Stimulated activated CD4-positive, alpha-beta T cell treated with anti-CD3 and anti-CD28 coated beads, Interleukin-2, amount 100 ng/mL, for 4 hours (primary cell): ENCODE results near the gene RIPOR2.
"Not testable (repeated sequence)": the region's sequence is repeated elsewhere in the genome, so short reads cannot be mapped to it uniquely, and the experiment has no call there.

Experiments used
- DNase-seq: peaks from one replicate; pipeline ENCODE4 v3.0.0-alpha.2; 2020; ENCODE audit warnings: low read depth

The RIPOR2 gene

GRCh38 chr6:24951811-24952299 lies 16.1 kb upstream of the RIPOR2 start:
- no peak for DNase-seq

- no peak for DNase-seq
Measured at GRCh38 chr6:24950218-24950941, 14.6 kb upstream of the RIPOR2 start.

- DNase-seq = no peak
Measured at GRCh38 chr6:24949020-24949569, 13.3 kb upstream of the RIPOR2 start.

- not testable (repeated sequence) for DNase-seq
Measured at GRCh38 chr6:24948261-24948660, 12.5 kb upstream of the RIPOR2 start.

- DNase-seq = no peak
Measured at GRCh38 chr6:24947636-24948035, 11.9 kb upstream of the RIPOR2 start.

GRCh38 chr6:24945054-24945453 lies 9.3 kb upstream of the RIPOR2 start:
- no peak for DNase-seq

GRCh38 chr6:24943774-24944173 lies 8.0 kb upstream of the RIPOR2 start:
- DNase-seq = no peak

GRCh38 chr6:24940311-24940917 lies 4.7 kb upstream of the RIPOR2 start:
- no peak for DNase-seq

GRCh38 chr6:24936641-24937317 lies 1.0 kb upstream of the RIPOR2 start:
- peak; percentile 42 for DNase-seq

- DNase-seq = no peak
Measured at GRCh38 chr6:24933868-24934401, 1.8 kb downstream of the RIPOR2 start.

- DNase-seq = no peak
Measured at GRCh38 chr6:24933266-24933665, 2.5 kb downstream of the RIPOR2 start.

GRCh38 chr6:24932832-24933231 lies 2.9 kb downstream of the RIPOR2 start:
- DNase-seq = no peak

GRCh38 chr6:24931718-24932691 lies 3.8 kb downstream of the RIPOR2 start:
- DNase-seq = no peak

- no peak for DNase-seq
Measured at GRCh38 chr6:24931296-24931695, 4.5 kb downstream of the RIPOR2 start.

- no peak for DNase-seq
Measured at GRCh38 chr6:24930431-24930871, 5.3 kb downstream of the RIPOR2 start.

- DNase-seq = no peak
Measured at GRCh38 chr6:24929242-24929641, 6.5 kb downstream of the RIPOR2 start.

- no peak for DNase-seq
Measured at GRCh38 chr6:24927985-24928745, 7.6 kb downstream of the RIPOR2 start.

GRCh38 chr6:24927277-24927955 lies 8.3 kb downstream of the RIPOR2 start:
- no peak for DNase-seq

- DNase-seq = not testable (repeated sequence)
Measured at GRCh38 chr6:24926647-24927046, 9.1 kb downstream of the RIPOR2 start.

- no peak for DNase-seq
Measured at GRCh38 chr6:24926192-24926591, 9.6 kb downstream of the RIPOR2 start.
